HG03565 (cell line): ENCODE data around the gene LINGO3.

Experiments
- ATAC-seq: cut with Tn5 transposase; IDR thresholded peaks from one replicate; pipeline ENCODE4 v1.9.1; 2021; ENCODE audit warnings: mild to moderate bottlenecking, moderate library complexity; ENCODE audit not compliant: unreplicated experiment

LINGO3 gene

DNA sequence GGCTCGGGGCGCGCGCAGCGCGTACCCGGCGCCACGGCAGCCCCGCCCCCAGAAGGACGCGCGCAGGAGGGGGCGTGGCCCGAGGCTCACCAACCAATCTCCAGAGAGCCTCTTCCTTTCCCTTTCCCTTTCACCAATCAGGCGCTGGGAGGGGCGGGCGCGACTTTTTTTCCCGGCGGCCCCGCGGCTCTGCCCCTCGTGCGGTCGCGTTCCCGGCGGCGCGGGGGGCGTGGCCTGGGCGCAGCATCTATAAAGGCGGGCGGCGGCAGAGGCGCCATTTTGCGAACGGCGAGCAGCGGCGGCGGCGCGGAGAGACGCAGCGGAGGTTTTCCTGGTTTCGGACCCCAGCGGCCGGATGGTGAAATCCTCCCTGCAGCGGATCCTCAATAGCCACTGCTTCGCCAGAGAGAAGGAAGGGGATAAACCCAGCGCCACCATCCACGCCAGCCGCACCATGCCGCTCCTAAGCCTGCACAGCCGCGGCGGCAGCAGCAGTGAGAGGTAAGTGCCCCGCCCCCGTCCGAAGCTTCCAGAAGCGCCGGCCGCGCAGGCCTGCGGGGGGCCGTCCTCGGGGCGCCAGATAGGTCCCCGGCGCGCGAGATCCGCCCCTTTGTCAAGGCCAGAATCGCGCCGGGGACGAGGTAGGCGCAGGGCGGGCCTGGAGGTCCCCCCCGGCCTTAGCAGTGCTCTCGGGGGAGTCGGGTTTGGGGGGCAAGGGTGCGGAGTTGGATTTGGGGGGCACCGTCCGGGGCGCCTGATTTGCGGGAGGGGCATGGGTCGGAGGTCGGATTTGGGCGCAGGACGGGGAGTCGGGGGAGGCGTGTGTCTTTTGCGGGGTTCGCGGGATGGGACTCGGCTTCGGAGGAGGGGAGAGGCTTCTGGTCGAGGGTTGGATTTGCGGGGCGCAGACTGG lies 38.5 kb downstream of the LINGO3 start:
- peak; percentile 59 for ATAC-seq

DNA sequence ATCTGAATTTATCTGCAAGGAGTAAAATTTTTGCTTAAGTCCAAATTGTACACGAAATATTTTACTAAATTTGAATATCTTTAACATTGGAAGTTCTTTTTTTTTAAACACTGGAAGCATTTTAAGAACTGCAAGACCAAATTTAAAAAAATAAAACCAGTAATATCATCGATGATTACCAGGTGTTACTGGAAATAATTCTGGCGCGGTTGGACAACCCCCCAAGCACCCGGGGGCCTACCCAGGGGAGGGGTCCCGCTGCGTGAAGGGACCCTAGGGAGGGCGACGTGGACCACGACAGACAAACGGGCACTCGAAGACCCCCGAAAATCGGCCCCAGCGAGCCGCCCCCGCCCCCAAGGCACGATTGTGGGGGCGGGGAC lies 39.1 kb downstream of the LINGO3 start:
- no peak for ATAC-seq

DNA sequence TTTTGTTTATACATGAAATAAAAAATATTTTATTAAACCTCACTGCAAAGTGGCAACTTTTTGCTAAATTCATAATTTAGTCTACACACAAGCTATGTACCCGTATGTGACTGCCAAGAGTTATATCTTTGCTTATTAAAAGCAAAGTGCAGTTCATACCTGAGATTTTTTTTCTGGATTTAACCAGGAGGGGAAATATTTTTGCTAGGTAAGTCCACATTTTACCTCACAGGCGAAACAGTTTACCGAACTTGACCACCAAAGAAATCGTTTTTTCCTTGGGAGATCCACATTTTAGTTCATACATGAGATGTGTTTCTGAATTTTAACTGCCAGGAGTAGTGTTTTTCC lies 39.5 kb downstream of the LINGO3 start:
- no peak for ATAC-seq

DNA sequence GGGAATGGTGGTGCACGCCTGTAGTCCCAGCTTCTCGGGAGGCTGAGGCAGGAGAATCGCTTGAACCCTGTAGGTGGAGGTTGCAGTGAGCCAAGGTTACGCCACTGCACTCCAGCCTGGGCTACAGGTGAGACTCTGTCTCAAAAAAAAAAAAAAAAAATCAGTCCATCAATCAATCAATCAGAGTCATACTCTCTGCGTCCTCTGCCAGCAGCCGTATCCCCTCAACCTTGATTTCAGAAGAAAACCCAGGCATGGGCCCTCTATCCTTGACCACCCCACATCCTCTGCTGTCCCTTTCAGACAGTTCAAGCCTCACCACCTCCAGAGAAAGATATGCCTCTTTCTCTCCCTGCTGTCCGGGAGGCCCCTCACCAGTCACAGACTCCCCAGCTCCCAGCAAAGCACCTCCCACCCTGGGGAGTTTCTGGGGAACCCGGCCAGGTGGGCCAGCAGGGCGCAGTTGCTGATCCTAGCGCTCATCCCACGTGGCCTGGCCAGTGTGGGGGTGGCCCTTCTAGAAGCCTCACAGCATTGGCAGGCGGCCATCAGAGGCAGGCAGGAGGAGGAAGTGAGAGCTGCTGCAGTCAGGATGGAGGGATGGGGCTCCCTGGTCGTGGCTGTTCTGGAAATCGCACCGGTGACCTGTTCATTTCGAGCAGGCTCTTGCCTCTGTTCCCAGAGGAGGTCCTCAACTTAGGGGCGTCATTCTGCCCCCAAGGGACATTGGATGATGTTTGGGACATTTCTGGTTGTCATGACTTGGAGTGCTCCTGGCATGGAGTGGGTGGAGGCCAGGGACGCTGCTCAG lies 41.6 kb downstream of the LINGO3 start:
- ATAC-seq, result no peak

DNA sequence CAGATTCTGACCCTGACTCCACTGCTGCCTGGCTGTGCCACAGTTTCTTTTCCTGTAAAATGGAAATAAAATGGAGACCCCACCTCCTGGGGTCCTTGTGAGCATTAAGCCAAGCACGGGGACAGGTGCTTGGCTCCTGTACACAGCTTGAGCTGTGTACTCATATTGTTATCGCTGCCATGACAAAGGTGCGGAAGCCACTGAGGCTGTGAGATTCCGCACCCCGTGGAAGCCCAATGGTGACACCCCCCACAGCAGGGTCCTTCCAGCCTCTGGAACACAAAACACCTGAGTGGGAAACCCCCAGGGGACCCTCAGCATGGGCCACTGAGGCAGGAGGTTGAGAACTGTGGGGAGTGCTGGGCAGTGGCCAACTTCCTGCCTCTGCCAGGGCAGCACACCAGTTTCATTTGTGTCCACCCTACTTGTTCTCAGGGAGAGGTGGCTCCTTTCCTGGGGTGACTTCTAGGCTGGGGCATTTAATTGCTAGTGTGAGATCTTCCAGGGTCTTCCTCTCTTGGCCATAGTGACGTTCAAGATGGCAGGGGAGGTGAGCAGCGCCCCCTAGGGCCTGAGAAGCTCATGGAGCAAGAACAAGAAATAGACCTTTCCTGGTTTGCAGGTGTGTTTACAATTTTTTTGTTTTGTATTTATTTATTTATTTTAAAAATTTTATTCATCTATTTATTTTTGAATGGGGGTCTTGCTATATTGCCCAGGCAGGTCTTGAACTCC lies 46.3 kb downstream of the LINGO3 start:
- ATAC-seq, result no peak

DNA sequence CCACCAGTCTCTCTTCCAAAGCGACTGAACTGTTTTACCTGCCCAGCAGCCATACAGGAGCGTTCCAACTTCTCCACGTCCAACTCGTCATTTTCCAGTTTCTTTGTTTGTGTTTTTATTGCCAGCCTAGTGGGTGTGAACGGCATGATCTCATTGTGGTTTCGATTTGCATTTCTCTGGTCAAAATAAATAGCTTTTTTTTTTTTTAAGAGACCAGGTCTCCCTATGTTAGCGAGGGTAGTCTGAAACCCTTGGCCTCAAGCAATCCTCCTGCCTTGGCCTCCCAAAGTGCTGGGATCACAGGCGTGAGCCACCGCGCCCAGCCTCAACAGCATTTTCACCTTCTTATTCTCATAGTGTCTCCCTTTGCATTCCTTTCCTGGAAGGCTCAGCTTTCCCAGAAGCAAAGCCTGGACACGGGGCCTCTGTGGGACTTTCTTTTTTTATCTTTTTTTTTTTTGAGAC lies 47.6 kb downstream of the LINGO3 start:
- ATAC-seq, result no peak

DNA sequence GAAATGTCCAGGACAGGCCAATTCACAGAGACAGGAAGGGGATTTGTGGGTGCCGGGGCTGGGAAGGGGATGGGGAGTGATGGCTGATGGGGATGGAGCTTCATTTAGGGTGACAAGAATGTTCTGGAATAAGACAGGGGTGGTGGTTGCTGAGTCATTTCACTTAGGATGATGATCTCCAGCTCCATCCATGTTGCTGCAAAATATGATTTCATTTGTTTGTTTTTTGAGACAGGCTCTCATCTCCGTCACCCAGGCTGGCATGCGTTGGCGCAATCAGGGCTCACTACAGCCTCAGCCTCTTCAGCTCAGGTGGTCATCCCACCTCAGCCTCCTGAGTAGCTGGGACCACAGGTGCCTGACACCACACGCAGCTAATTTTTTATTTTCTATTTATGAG lies 48.6 kb downstream of the LINGO3 start:
- no peak for ATAC-seq
